Endometrial microvascular endothelial cells (primary cell): ENCODE measurements around the gene SPINK1. TPM values are rescaled to one million over a fixed set of nuclear protein-coding genes. Genes with fewer than 3 reads are reported as not detected.
"Not testable (repeated sequence)": the region's sequence is repeated elsewhere in the genome, so short reads cannot be mapped to it uniquely, and the experiment has no call there.

ENCODE experiments used
- in situ Hi-C: cut with HindIII; loops from 2 replicates; pipeline ENCODE4 v1.10.0; 2017; ENCODE audit warnings: low sequenced_read_pairs, low pct_unique_long_range_greater_than_20kb; ENCODE audit errors: inconsistent ontology term
- total RNA-seq: library from RNA; depleted of rRNA; stranded (reverse); fragments of >200 nt; gene quantifications from one replicate; pipeline ENCODE4 v1.2.3, GENCODE V29; 2015; ENCODE audit errors: inconsistent ontology term

Gene SPINK1, protein sequence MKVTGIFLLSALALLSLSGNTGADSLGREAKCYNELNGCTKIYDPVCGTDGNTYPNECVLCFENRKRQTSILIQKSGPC
- not detected for total RNA-seq

DNA sequence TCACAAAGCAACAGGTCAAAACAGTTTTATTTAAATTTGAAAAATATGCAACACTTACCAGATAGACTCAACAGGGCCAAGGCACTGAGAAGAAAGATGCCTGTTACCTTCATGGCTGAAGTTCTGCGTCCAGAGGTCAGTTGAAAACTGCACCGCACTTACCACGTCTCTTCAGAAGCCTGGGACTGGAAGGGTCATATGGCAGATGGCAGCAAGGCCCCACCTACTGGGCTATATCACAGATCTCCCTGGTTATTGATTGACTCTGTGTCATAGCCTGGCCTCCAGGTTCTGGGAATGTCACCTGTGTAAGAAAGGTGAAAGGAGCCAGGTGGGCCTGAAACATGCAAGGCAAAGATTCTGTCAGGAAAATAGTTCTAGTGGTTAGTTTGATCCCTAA lies at the start of gene SPINK1:
TSS of gene SPINK1 (minus strand) at position 207 of the 400 bp plus-strand sequence. CDS start at position 113, 94 bp downstream.
- in situ Hi-C loops = no loop called here

DNA sequence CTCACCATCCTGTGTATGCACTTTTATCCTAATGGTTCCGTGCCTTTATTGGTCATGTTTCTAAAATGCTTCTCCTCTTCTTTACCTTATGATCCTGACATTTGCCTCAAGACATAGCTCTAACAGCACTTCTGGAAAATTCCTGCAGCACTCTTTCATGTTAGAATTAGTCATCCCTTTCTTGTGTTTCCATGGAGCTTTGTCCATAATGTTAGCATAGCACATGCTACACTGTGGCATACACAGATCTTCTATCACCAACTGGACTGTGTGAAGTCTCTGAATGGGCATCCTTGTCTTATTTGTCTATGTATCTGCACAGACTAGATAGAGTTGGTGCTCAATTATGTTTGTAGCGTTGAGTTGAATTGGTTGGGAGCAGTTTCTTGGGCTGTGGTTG lies 49.0 kb upstream of the SPINK1 start:
- in situ Hi-C loops = loop anchor here (5.0 kb wide), 1 partner anchor 52 kb away; no protein-coding TSS in a partner anchor

DNA sequence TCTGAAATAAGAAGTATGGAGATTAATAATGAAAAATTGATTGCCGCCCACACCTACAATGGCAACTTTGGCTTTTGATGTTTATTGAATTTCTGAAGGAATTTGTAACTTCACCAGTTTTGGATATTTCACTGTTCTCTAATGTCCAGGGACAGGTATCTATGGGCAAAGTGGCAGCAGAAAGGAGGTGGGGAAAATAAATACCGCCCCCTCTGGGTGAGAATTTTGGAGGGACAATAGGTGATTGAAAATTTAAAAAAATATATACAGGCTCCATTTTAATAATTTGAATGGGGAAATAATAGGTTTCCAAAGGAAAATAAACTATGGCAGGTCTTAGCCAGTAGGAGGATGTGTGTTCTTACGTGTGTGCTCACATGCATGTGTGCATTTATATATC lies 48.3 kb upstream of the SPINK1 start:
- in situ Hi-C loops = loop anchor here (5.0 kb wide), 1 partner anchor 53 kb away; no protein-coding TSS in a partner anchor

DNA sequence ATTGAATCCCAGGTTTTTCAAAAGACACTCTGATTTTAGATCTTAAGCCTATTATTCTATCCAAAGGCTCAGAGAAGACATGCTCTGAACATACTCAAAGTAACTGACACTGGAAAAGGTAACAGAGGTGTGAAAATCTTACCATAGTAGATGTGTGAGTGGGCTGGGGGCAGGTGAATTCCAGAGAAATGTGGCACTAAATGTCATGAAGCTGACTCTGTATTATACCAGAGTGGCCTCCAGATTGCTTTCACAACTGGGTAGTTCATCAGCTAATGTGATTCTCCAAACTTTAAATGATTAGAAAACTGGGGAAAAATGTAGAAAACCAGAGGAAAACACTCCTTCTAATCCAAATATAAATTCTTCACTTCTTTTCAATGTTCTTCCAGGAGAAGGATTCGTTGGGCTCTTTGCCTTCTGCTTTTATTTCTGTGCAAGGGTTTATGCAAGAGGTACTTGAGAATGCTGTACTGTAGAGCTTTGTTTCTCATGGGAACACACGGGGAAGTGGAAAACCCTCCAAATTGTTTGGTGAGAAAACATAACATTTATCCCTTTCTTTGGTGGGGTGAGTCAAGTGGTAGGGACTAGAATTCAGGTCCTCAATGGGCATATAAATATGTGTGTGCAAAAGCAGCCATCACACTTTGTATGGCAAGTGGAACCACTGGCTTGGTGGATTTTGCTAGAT lies 46.7 kb upstream of the SPINK1 start, which contains the start of gene SCGB3A2:
TSS of gene SCGB3A2 (plus strand) at position 646 of the 694 bp plus-strand sequence. CDS start 93 bp downstream, outside the sequence.
- in situ Hi-C loops = no loop called here

DNA sequence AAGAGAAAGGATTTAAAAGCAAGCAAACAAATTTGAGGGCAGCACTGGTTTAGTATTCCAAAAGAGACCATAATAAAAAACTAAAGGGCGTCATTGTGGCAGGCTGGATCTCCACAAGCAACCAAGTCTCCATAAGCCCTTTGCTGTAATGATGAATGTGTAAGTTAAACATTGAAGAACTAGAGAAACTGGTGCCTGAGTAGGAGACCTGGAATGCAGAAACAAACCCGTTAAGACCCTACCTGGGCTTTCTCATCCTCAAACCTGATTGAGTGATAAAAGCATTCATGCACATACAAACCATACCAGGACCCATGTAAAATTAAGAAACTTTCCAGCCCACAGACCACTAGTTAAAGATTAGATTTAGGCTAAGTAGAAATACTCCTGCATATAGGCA lies 45.2 kb upstream of the SPINK1 start:
- in situ Hi-C loops = no loop called here

DNA sequence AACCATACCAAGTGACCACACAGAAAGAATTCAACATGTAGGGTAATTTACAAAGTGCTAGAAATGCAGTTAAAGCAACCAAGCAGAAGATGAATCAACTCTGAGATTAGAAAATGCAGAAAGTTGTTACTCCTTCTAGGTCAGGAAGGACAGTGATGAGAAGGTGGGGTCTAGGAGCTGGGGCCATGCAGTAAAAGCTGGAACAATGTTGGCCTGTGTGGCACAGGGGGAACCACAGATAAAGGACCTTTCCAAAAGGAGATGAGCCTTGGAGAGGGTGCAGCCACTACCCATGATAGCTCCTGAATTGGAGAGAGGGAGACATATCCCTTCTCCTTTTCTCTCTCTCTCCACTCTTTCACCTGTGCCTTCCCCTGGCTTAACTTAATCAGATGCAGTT lies 44.7 kb upstream of the SPINK1 start:
- in situ Hi-C loops = no loop called here

DNA sequence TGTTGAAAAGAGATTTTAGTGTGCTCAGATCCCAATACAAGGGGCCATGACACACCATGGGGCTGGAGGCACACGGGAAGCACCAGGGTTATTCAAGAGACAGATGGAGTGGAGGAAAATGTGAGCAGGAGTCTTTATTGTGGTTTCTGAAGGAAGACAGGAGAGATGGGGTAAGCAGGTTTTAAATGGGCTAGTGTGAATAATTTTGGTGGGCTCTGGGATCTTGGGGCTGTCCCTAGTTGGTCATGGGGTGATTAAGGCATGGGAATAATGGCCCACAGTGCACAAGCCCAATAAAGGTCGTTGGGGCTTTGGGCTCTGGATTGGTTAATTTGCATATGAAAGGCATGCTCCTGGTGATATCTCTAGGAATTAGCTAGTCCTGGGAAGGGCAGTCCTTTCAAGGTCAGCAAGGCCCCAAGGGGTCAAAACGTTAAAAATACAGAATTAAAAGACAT lies 43.5 kb upstream of the SPINK1 start:
- in situ Hi-C loops = no loop called here

DNA sequence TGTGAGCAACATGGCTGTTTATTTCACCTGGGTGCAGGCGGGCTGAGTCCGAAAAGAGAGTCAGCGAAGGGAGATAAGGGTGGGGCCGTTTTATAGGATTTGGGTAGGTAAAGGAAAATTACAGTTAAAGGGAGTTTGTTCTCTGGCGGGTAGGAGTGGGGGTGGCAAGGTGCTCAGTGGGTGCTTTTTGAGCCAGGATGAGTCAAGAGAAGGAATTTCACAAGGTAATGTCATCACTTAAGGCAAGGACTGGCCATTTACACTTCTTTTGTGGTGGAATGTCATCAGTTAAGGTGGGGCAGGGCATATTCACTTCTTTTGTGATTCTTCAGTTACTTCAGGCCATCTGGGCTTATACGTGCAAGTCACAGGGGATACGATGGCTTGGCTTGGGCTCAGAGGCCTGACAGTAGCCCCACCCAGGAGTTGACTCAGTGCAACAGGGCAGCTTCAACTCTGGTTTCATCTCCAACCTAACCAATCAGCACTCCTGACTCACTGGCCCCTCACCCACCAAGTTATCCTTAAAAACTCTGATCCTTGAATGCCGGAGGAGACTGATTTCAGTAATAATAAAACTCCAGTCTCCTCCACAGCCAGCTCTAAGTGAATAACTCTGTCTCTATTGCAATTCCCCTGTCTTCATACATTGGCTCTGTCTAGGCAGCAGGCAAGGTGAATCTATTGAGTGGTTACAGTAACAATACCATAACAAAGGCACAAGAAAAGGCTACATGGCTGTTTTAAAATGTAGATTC lies 42.8 kb upstream of the SPINK1 start:
- in situ Hi-C loops = not testable (repeated sequence)

DNA sequence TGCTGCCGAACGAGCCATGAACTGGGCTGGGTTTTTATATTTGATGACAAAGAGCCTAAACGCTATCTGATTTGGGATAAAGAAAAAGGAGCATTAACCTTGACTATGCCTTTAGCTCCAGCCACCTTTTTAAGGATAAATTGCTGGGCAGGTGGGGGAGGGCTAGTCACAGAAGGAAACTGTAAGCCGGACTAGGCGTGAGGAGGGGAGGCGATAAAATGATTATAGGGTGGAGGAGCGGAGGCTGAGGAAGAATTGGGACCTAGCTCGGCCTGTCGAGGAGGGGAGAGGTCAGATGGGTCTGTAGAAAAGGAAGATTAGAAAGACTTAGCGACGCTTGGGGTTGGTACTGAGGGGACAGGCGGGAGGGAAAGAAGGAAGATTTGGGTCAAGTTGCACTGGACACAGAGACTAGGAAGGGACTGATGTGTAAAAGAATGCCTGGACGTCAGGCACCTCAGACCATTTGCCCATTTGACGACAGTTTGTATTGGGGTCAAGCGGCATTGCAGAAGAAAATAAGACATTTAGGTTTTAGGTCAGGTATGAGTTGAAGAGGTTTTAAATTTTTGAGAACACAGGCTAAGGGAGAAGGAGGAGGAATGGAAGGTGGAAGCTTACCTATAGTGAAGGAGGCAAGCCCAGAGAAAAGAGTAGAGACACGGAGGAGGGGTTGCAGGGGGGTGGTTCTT lies 41.4 kb upstream of the SPINK1 start:
- in situ Hi-C loops = not testable (repeated sequence)

DNA sequence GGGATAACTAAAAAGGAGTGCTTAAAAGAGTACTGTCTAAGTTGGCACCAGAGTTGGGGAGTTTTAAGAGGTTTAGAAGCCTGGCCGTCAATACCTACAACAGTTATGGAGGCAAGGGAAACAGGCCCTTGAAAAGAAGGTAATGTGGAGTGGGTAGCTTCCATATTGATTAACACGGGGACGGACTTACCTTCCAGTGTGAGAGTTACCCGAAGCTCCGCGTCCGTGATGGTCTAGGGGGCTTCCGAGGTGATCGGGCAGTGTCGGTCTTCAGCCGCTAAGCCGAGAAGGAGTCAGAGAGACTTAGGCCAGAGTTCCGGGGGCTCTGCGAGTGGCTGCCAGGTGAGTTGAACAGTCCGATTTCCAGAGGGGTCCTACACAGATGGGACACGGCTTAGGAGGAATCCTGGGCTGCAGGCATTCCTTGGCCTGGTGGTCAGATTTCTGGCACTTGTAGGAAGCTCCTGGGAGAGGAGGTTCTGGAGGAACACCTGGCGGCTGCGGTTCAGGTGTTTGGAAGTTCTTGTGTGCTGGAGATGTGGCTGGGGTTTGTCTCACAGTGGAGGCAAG lies 40.6 kb upstream of the SPINK1 start:
- in situ Hi-C loops = not testable (repeated sequence)

DNA sequence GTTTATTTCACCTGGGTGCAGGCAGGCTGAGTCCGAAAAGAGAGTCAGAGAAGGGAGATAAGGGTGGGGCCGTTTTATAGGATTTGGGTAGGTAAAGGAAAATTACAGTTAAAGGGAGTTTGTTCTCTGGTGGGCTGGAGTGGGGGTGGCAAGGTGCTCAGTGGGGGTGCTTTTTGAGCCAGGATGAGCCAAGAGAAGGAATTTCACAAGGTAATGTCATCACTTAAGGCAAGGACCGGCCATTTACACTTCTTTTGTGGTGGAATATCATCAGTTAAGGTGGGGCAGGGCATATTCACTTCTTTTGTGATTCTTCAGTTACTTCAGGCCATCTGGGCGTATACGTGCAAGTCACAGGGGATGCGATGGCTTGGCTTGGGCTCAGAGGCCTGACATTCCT lies 38.4 kb upstream of the SPINK1 start:
- in situ Hi-C loops = not testable (repeated sequence)

DNA sequence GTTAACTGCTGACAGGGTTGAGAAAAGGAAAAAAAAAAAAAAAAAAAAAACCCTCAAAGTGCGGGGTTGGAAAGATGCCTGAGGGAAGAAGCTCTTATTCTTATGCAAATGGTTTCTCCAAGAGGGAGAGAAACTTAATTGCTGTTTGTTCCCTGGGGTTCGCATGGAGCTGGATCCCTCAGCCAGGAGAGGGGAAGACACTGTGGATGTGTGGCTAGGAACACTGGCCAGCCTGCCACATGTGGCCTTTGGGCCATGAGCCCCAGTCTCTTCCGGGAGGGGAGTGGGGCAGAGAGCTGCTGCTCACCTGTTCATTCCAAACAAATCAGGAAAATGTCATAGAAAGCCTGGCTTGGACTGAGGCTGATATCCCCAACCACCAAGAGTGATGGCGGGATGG lies 37.6 kb upstream of the SPINK1 start:
- in situ Hi-C loops = no loop called here

DNA sequence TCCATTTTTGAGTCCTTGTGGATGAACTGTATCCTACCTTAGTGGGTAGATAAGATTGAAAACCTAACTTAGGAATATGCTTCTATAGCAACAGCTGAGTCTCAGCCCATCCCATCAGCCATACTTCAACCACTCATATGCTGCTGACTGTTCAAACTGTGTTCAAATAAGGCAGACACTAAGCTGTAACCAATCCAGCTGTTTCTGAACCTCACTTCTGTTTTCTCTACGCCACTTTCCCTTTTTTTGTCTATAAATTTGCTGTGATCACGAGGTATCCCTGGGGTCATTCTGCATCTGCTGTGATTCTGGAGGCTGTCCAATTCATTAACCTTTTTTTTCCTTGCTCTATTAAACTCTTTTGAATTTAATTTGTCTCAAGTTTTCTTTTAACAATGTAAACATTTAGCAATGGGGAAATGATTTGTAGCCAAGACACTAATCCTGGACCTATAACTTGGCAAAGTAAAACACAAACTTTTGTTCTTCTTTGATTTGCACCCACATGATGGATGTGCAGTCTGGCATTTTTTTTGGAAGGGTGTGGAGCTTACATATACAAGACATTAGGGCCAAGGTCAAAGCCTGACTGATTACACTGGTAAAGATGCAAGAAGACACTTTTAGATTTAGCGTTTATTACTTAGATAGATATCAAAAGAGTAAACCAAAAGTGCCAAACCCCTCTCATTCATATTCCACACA lies 32.1 kb upstream of the SPINK1 start:
- in situ Hi-C loops = no loop called here

DNA sequence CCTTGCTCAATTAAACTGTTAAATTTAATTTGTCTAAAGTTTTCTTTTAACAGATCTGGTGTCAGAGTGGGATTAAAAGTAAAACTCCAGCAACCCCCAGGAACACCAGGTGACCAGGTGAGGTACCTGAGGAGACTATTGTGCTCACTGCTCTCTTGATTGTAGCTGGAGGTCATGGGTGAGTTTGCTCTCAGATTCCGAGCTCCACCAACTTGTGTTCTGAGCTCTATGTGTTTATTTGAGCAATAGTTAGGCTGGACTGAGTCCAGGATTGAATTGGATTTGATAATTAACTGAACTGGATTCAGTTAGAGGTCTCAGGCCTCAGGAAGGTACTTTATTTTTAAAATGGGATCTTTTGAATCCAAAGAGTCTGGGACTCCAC lies 29.2 kb upstream of the SPINK1 start:
- in situ Hi-C loops = no loop called here

DNA sequence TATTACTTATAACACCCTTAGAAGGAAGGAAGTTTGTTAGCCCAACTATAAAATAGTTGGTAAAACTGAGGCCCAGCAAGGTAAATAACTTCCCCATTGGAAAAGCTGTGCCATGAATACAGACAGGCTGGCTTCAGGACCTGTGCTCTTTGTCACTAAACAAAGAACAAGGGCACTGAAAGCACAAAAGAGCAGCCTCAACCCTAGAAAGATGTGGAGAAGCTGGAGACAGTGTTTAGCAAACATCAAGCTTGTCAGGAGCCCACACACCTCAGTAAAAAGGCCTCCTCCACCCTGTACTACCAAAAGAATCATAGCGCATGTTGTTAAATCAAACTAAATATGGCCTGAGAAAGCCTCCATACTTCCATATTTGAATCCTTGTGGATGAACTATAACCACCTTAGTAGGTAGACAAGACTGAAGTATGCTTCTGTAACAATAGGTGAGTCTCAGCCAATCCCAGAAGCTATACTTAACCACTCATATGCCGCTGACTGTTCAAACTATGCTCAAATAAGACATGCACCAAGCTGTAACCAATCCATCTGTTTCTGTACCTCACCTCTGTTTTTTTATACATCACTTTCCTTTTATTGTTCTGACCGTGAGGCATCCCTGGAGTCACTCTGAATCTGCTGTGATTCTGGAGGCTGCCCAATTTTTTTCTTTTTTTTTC lies 28.6 kb upstream of the SPINK1 start:
- in situ Hi-C loops = no loop called here

DNA sequence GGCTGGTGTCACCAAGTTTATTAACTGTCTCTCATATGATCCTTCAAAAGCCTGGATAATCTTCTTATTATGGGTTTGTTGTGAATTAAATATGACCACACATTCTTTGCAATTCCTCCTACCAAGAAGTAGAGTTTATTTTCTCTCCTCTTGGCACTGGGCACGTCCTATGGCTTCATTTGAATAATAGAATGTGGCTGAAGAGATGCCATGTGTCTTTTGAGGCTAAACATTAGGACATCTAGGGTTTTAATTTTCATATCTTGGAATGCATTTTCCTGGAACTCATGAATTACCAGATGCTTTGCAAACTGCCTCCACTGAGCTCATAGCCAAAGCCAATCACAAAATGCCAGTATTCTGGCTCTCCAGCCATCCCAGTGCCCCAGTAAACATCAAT lies 27.1 kb upstream of the SPINK1 start:
- in situ Hi-C loops = no loop called here

DNA sequence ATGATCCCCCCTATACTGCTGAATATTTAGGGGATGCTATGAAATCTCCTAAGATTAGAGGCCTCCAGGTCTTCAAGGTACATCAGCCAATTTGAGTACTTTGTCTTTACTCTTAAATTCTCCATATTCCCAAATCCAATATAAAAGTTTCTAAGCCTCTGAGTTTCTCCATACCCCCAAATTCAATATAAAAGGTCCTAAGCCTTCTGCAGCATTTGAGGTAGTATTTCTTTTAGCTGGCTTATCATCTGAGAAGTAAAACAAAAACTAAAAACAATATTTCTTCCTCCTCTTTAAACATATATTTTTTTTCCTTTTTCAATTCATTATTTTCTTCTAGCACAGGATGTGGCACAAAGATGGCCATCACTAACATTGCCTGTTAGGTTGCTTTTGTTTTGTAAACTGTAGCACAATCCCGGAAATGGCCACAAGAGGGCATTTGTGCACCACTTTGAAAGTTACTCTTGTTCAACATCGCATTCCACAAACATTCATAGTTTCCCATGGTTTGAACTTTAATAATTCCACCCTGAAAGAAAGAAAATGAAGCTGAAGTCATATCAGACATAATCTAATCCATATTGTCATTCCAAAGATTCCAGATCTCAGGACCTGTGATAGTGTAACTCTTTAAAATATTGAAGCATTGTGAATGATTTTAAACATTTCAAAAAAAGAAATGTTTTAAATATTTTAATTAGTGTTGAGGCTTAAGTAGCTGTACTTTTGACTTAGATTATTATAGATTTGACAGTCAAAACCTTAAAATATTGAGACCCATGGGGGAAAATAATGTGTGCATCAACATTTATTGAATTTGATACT lies 26.0 kb upstream of the SPINK1 start:
- in situ Hi-C loops = no loop called here
